Measurements from ENCODE around the gene VDAC2.
"Not testable (repeated sequence)": the region's sequence is repeated elsewhere in the genome, so short reads cannot be mapped to it uniquely, and the experiment has no call there.

VDAC2 gene

DNA sequence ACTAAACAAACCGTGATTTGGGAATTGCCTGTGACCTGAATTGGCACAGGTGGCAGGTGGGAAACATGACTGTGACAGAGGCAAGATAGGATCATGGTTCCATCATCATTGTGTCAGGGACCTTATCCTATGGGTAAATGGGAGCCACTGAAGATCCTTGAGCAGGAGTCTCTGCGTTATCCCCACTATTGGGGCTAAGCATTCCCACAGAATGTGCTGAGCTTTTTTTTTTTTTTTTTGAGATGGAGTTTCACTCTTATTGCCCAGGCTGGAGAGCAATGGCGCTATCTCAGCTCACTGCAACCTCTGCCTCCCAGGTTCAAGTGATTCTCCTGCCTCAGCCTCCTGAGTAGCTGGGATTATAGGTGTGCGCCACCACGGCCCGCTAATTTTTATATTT lies 10.6 kb upstream of the VDAC2 start:
- not testable (repeated sequence) for DNase-seq (ENCODE audit: low read depth in 2 of 2)

DNA sequence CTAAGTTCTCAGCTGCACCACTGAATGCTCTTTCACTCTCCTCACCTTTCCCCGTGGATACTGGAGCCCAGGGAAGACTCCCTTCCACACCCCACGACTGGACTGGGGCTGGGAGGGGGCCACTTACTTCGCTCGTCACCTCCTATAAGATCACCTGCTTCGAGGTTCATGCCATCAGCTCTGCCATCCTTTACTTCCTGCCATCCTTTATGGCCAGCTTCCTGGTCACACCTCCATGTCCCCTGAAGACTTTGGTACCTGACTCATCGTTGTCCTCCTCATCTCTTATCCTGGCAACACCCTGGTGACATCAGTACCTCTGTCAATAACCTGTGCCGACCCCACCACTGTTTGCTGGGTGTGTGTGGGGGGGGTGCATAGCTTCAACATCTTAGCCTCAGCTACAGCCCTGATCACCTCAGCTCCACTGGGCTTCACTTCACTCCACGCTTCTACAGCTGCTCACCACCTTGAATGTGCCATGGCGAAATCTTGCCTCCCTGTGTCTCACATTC lies 8.7 kb upstream of the VDAC2 start:
- DNase-seq (ENCODE audit: low read depth in 2 of 2): no peak

DNA sequence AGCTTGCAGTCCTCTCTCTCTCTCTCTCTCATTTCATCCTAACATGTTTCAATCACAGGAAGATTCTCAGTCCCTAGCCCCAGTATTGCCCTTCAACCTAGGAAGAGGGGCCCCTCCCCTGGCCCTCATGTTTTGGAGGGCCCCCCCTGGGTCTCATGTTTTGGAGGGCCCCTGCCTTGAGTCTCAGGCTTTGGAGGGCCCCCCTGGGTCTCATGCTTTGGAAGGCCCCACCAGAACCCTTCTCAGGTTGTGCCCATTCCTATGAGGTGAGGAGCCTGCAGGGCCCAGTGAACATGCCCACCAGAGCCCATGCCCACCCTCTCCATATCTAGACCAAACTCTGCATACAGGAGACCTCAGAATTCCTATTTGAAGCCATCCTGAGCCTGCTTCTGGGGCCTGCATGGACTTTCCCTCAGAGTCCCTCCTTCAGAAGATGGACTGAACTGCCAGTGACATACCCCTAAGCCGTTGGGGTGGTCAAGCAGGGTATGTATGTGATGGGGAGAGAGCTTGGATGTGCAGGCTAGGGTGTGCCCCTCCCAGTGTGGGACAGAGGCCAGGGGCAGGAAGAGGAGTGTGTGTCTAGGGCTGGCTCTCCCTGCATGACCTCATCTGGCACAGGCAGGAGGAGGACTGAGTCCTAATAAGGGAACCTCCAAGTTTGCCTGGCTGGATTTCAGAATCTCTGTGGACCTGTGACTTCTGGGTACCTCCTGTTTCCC lies 8.1 kb upstream of the VDAC2 start:
- no peak for DNase-seq (ENCODE audit: low read depth in 2 of 2)

DNA sequence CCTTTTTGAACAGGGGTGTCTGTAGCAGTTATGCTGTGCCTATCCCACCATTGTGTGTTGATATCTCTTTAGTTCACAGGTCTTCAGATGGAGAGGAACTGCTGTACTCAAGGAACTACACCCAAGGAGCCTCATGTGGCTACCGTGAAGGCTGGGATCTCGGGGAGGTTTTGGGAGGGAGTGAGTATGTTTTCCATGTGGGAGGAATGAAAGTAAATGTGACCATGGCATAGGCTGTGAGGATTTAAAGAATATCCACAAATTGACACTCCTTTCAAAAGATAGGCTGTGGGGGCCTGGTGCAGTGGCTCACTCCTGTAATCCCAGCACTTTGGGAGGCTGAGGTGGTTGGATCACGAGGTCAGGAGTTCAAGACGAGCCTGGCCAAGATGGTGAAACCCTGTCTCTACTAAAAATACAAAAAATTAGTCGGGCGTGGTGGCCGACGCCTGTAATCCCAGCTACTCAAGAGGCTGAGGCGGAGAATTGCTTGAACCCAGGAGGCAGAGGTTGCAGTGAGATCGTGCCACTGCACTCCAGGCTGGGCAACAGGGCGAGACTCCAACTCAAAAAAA lies 7.5 kb upstream of the VDAC2 start:
- not testable (repeated sequence) for DNase-seq (ENCODE audit: low read depth in 2 of 2)

DNA sequence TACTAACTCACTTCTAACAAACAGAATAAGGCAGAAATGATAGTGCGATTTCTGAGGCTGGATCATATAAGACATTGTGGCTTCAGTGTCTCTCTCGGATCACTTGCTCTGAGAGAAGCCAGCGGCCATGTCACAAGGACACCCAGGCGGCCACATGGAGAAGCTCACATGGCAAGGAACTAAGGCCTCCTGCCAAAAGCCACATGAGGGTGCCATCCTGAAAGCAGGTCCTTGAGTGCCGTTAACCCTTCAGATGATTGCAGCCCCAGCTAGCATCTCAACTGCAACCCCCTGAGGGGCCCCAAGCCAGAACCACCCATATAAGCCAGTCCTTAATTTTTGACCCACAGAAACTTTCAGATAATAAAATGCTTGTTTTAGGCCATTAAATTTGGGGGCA lies 6.9 kb upstream of the VDAC2 start:
- DNase-seq (ENCODE audit: low read depth in 2 of 2): no peak

DNA sequence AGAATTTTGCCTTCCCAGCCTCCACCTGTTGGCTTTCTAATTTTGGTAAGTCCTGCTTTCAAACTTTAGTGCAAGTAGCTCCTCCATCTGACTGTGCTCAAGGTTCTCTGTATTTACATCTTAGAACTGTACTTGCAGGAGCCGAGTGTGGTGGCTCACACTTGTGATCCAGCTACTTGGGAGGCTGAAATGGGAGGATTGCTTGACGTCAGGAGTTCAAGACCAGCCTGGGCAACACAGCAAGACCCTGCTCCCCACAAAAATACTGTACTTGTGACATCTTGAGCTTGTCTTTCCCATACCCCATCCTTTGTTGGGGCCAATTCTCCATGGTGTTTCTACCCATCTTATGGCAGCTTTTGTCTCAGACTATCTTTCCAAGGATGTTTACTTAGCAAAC lies 4.7 kb upstream of the VDAC2 start:
- no peak for DNase-seq (ENCODE audit: low read depth in 2 of 2)

DNA sequence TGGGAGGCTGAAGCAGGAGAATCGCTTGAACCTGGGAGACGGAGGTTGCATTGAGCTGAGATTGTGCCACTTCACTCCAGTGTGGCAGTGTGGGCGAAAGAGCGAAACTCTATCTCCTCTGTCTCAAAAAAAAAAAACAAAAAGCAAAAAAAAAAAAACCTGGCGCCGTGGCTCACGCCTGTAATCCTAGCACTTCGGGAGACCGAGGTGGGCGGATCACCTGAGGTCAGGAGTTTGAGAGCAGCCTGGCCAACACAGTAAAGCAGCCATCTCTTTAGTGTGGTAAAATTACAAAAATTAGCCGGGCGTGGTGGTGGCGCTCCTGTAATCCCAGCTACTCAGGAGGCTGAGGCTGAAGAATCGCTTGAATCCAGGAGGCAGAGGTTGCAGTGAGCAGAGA lies 4.0 kb upstream of the VDAC2 start:
- DNase-seq (ENCODE audit: low read depth in 2 of 2): not testable (repeated sequence)

DNA sequence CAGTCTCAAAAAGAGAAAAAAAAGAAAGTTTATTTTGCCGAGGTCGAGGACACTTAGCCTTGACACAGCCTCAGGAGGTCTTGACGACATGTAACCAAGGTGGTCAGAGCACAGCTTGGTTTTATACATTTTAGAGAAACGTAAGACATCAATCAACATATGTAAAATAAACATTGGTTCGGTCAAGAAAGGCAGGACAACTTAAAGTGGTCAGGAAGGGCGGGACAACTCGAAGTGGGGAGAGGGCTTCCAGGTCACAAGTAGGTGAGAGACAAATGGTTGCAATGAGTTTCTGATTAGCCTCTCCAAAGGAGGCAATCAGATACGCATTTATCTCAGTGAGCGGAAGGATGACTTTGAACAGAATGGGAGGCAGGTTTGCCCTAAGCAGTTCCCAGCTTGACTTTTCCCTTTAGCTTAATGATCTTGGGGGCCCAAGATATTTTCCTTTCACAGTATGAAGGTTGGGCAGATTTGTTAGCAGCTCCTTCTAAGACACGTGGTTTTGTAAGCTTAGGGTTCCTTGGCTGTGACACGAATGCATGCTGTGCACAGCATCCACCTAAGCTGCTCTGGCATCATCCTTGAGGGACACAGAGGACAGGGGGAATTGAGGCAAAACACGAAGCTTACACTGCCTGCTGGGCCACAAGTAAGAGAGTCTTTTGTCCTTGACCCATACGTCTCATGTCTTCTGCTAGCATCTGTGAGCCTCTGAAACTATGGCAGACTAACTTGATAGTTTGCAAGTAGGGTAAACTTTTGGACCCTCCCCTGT lies 3.3 kb upstream of the VDAC2 start:
- no peak for DNase-seq (ENCODE audit: low read depth in 2 of 2)

DNA sequence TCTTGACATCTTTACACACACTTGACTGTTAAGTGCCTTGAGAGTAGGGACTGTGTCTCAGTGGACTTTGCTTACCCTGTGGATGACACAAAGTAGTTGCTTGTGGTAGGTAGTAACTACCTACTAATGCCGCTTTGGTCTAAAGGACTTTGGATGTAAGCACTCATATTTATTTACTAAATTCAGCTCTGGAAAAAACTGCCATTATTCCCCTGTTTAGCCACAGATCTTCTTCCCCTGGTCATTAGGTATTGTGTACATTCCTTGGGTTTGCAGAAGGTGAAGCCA lies 2.8 kb upstream of the VDAC2 start:
- no peak for DNase-seq (ENCODE audit: low read depth in 2 of 2)

DNA sequence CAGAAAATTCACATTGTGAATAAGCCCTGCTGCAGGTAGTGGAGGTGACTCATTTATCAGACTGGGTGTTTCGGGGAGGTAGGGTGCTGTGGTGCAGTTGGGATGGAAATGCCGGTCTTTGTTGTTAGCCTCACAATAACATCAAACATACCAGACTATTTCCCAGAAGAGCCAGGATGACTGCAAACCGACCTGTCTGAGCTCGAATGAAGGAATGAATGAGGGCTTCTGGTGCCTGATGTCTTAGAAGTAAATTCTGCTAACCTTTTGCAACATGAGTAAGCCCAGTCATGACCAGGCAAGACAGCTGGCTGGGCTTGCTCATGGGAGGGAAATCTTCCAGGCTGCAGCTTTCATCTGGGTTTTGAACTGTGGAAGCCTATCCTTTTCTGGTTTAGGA lies 2.4 kb upstream of the VDAC2 start:
- DNase-seq (ENCODE audit: low read depth in 2 of 2): no peak

DNA sequence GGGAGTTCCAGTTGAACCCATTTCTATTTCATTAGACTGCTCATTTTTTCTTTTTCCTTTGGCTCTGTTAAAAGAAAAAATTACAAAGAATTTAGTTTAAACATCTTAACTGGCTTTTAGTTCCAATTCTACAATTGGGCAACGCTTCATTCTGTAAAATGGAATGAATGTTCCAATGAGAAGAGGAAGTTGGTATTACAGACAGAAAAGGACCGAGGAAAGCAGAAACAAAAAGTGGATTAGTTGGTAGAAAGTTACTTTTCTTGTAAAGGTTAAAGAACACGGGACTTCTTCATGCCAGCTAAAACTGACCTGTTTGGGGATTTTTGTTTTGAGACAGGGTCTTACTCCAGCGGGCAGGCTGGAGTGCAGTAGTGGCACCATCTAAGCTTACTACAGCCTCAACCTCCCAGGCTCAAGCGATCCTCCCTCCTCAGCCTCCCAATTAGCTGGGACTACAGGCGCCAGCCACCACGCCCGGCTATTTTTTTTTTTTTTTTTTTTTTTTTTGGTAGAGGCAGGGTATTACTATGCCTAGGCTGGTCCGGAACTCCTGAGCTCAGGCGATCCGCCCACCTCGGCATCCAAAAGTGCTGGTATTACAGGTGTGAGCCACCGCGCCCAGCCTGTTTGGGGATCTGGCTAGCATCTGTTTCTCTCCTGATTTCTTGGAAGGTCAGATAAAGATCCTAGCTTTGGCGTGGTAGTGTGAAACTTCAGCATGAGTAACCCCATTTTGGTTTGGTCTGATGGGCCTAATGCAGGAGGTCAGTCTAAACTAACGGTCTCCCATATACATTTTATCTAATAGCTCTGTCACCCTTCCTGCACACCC lies 1.3 kb upstream of the VDAC2 start:
- no peak for DNase-seq (ENCODE audit: low read depth in 2 of 2)

DNA sequence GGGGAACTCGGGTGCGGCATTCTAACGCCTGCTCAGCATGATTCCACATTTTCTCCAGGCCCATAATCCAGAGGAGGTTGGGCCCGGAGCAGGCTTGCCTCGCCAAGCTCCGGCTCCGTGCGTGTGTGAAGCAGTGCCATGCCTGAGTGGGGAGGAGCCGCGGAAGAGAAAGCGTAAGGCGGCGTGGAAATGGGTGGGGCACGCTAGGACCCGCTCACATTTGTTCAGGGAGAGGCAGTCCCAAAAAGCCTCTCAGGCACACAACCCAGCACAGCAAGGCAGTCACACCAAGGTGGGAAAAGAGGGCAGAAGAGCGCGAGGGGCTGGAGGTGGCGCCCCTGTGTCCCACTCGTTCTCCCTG lies 695 bp upstream of the VDAC2 start:
- DNase-seq (ENCODE audit: low read depth in 2 of 2): peak; percentile 47 to 49

DNA sequence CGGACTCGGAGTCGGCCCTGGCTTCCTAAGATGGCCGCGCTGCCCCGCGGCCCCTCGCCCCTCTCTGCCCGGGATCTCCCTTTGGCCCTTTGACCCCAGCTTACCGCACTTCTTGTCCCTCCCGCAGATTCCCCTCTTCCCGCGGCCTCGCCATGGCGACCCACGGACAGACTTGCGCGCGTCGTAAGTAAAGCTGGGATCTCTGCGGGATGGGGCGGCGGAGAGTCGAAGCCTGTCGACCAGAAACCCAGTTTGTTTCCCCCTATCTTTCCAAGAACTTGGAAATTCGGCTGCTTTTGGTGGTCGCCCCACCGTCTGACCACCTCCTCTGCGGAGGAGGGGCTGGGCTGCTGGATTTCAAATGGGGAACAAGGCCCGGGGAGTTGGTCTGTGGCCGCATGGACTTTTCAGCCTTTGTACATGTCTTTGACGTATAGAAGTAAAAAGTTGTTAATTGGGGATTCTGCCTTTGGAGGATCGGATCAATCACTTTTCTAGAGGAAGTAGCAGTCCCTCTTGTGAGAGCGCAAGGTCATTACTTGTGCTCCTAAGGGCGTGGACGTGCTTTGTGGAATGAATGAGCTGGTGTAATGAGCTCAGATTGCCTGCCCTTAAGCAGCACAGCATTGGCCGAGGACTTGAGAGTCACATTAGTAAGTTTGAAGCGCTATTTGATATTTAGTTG lies 553 bp downstream of the VDAC2 start:
- DNase-seq (ENCODE audit: low read depth in 2 of 2): no peak

DNA sequence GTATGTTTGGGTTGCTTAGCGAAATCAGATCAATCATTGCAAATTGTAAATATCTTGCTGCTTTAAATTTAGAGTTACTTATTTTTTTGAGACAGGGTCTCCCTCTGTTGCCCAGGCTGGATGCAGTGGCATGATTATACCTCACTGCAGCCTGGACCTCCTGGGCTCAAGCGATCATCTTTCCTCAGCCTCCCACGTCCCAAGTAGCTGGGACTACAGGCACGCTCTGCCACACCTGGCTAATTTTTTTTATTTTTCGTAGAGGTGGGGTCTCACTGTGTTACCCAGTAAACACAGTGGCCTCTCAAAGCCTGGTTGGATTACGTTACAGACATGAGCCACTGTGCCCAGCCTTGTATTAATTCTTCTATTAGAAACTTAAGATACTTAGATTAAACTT lies 1.7 kb downstream of the VDAC2 start:
- DNase-seq (ENCODE audit: low read depth in 2 of 2): no peak

DNA sequence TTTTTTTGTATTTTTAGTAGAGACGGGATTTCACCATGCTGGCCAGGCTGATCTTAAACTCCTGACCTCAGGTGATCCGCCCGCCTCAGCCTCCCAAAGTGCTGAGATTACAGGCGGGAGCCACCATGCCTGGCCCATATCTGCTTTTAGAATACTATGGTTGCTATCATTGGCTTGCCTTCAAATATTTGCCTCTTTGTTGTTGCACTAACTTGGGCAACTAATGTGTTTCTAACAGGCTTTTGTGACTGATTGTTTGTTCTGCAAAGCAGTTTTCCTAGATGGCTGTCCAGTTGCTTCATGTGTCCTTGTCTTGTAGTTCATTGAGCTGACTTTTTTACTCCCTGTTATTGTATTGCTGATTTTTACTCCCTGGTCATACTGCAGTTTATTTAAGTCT lies 9.7 kb downstream of the VDAC2 start:
- no peak for DNase-seq (ENCODE audit: low read depth in 2 of 2)

DNA sequence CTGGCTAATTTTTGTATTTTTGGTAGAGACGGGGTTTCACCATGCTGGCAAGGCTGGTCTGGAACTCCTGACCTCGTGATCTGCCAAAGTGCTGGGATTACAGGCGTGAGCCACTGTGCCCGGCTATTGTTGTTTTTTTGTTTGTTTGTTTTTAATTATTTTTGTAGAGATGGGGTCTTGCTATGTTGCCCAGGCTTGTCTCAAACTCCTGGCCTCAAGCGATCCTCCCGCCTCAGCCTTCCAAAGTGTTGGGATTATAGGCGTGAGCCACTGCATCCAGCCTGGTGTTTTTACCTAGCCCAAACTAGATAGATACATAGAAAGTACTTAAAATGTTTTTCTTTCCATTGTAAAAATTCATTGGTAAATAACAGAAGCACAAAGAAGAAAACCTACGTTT lies 10.9 kb downstream of the VDAC2 start:
- DNase-seq (ENCODE audit: low read depth in 2 of 2): not testable (repeated sequence)

DNA sequence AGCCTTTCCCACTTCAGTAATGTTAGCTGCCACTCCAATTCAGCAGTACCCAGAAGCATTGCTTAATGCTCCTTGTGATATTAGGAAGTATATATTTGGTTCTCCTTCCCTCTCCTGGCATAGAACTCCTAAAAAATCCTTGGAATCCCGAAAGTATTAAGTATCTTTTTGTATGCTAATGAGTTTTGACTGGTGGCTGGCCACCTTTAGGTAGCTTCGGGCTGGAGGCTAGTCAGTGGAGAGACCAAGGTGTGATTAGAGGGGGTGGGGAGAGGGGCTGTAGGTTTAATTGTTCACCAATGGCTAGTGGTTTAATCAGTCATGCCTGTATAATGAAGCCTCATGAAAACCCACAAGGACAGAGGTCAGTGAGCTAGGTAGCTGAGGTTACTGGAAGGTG lies 12.9 kb downstream of the VDAC2 start:
- no peak for DNase-seq (ENCODE audit: low read depth in 2 of 2)

DNA sequence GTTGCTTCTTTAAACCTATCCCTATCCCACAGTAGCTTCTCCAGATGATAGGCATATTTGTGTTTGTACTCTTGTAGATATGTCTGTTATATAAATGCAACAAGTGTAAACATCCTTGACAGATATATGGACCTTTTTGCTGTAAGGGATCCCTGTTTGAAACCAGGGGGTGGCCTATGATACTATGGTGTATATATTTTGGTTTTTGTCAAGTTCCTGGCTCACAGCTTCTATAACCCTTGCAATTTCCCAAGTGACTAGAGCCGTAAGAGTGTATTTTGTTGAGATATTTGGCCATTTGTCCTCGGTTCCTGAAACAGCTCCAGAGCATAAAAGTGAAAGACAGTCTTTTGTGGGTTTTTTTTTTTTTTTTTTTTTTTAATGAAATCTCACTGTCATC lies 15.5 kb downstream of the VDAC2 start:
- DNase-seq (ENCODE audit: low read depth in 2 of 2): no peak

DNA sequence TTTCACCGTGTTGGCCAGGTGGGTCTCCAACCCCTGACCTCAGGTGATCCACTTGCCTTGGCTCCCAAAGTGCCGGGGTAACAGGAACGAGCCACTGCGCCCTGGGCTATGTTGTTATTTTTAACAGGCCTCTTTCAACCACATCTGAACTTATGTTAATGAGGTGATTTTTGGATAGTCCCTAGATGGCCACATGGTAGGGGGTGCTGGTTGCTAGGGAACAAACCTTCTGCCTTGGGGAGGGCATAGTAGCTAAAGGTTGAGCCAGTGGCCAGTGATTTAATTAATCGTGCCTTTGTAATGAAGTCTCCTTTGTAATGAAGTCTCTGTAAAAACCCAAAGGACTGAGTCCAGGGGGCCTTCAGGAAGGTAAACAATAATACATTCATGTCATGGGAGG lies 16.1 kb downstream of the VDAC2 start:
- DNase-seq (ENCODE audit: low read depth in 2 of 2): no peak

DNA sequence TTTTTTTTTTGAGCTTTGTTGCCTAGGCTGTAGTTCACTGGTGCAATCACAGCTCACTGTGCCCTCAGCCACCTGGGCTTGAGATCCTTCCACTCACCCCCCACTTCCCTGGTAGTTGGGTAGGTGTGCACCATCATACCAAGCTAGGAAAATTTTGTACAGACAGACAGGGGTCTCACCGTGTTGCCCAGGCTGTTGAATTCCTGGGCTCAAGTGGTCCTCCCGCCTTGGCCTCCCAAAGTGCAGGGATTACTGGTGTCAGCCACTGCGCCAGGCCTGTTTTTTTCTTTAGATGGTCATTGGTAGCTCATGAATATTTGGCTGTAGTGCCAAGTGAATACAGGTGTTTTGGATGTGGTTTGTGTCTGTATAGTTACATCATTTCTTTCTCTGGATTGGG lies 17.7 kb downstream of the VDAC2 start:
- no peak for DNase-seq (ENCODE audit: low read depth in 2 of 2)

DNA sequence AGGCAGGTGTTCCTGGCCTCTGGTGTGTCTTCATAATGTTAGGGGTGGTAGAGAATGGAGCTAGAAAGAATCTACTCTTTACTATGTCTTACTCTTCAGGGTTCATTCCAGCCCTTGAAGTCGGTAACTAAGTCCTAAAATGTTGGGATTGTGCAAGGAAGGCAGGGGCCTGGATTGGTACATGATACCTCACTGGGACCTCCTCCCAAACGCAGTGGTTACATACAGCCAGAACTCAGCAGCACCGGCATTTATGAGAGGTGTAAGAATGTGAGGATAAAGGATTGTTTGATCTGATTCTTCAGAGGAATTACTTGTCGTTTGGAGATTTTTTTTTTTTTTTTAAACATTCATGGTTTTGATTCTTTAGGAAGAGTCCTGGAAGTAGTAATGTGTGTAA lies 18.2 kb downstream of the VDAC2 start:
- no peak for DNase-seq (ENCODE audit: low read depth in 2 of 2)

DNA sequence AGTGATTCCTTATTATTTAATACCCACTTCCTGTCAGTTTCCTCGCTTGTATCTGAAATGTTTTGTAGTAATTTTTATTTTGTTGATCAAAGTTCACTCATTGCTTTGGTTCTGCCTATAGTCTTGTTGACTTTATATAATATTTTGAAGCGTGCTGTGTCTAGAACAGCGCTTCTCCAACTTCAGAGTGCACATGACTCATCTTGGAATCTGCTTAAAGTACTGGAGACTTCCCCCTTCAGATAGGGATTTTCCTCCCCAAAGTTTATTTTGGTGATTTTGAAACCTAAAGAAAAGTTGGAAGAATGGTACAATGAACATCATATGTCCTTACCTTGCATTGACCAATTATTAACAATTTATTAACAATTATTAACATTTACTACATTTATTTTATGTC lies 19.4 kb downstream of the VDAC2 start:
- no peak for DNase-seq (ENCODE audit: low read depth in 2 of 2)

All from stimulated activated CD8-positive, alpha-beta memory T cell treated with anti-CD3 and anti-CD28 coated beads, Interleukin-7, amount 100 ng/mL, for 1 hour (primary cell).